Stimulated activated CD4-positive, alpha-beta T cell treated with anti-CD3 and anti-CD28 coated beads, Interleukin-2, amount 100 ng/mL, for 24 hours (primary cell): ENCODE results near the gene ATP1B1.
"Not testable (repeated sequence)": the region's sequence is repeated elsewhere in the genome, so short reads cannot be mapped to it uniquely, and the experiment has no call there.

ENCODE experiments used
- DNase-seq, 2 donors: peaks; one replicate each; pipeline ENCODE4 v3.0.0-alpha.2; 2020

ATP1B1 gene

DNA sequence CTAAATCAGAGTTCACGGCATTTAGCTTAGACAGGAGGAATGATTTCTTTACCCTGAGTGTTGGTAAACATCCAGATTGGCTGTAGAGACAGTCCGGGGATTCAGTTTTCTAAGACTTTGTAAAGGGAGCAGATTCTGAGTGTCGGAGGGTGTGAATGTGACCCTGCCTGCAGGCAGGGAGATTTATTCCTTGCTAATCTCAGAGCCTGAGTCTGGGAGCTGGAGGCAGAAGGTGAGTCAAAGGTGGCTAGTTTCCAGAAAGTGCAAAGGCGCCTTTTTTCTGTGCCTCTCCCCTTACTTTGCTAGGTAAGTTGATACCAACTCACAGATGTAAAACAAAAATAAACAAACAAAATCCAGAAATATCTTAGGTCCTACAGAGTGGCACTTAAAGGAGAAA lies 11.7 kb downstream of the ATP1B1 start:
- DNase-seq: no peak

DNA sequence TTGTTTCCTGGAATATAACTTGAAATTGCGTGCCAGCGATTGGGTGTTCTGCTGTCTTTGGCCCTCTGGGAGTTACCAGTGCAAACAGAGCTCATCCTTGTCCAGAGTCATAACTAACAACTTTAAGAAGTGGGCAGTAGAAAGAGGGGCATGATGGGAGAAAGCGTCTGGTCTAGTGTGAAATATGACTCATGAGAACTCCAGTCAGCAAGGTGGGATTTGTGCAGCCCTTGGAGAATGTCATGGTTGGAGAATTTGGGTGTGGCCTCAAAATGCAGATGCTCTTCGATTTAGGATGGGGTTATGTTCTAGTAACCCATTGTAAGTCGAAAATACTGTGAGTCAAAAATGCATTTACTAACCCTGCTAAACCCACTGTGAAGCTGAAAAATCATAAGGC lies 12.9 kb downstream of the ATP1B1 start:
- no peak for DNase-seq

DNA sequence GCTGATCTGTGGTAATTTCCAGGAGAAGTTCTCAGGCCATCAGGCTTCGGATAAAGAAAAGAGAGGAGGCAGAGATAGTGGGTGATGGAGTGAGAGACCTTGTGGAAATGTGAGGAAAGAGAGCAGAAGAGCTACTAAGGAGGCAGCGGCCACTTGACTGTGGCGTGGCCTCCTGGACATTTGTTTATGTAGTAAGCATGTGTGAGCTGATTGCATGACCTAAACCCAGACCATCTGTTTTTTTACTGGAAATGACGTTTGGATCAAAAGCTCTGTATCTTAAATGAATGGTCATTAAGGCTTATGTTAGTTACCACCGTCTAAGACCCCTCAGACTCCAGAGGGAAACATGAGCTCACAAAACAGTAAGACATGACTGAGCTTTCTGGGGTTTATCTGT lies 13.6 kb downstream of the ATP1B1 start:
- no peak for DNase-seq

DNA sequence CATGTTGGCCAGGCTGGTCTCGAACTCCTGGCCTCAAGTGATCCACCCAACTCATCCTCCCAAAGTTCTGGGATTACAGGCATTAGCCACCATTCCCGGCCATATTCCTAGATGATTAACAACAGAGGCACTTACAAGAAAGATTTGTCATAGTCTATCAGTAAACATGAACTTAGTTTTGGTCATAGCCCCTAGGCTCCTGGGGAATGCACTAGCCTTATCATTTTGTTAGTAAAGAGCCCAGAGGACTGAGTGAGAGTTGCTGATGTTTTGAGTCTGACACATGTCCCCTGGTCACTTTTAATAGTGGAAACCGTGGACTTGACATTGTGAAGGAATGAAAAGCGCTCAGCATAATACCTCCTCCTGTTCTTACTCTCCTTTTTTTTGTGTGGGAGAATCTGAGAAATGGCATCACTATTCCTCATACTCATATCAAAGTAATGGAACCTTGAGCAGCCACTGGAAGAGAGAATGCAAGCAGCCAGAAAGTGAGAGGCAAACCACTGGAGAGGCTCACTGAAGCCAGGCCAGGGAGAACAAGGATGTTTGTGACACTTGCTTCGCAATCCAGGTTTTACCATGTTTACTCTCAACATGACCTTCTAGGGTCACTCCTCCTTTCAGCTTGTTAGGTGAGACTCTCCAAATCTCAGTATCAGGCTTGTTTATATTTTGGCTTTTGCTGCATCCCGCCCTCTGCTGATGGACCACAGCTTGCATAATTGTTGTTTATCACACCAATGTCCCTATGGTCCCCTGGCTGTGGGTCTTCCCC lies 14.8 kb downstream of the ATP1B1 start:
- no peak for DNase-seq

DNA sequence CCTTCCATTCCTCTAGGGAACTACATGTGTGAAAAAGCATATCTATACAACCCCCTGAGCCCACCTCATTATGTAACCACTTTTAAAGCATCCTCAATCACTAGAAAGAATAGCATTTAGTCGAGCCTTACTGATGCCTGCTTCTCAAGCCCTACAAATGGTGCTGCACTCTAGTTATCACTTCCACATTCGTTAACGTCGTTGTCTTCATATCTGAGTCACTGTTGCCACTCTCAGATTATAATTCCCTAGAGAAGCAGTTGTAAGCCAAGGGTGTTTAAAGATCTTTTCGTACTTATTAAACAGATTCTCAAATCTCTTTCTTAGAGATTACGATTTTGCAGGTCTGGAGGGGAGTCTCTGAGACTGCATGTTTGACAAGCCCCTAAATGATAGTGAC lies 16.5 kb downstream of the ATP1B1 start:
- no peak for DNase-seq

DNA sequence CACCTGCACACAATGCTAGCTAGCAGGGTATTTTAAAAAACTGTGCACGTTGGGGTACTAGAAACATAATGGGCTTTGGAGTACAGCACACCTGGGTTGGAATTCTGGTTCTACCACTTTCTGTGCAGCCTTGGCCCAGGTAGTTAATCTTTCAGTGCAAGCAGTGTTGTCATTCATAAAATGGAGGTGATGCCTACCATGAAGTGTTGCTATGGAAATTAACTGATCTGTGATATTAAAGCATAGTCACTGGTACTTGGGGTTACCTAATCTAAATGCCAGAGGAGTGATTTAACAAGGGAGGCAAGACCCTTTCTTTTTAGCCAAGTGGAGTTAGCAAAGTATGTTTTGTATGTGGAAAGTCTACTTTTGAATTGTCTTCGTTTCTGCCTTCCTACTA lies 18.0 kb downstream of the ATP1B1 start:
- no peak for DNase-seq

DNA sequence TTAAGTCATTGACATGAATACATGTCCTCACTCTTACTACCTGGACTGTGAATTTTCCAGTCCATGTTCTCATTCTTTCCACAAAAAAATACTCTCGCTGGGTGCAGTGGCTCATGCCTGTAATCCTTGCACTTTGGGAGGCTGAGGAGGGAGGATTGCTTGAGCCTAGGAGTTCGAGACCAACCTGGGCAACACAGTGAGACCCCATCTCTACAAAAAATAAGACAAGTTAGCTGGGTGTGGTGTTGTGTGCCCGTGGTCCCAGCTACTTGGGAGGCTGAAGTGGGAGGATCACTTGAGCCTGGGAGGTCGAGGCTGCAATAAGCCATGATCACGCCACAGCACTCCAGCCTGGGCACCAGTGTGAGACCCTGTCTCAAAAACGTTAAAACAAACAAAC lies 19.1 kb downstream of the ATP1B1 start:
- DNase-seq: not testable (repeated sequence)

DNA sequence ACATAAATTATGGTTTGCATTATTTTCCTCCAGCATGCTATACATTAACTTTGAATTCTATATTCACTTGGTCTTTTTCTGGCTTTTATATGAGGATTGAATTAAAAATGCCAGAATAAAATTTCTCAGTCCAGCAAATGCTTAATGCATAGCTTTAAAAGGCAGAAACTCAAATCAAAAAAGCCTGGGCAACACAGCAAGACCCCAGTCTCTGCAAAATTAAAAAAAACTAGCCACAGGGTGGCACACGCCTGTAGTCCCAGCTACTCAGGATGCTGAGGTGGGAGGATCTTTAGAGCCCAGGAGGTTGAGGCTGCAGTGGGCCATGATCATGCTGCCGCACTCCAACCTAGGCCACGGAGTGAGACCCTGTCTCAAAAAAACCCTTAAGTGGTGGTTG lies 19.8 kb downstream of the ATP1B1 start:
- no peak for DNase-seq

DNA sequence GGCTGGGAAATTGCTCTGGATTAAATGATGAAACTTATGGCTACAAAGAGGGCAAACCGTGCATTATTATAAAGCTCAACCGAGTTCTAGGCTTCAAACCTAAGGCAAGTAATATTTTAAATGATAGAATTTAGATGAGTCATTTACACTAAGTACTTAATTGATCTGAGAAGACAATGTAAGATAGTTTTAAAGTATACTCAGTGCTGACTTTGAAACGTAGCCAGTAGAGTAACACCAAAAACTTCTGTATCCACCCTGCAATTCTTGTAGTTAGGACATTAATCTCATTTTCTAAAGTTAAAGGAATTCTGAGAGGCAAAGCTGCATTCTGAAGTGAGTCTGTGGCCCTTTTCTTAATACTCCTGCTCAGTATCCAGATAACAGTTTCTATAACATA lies 20.8 kb downstream of the ATP1B1 start:
- no peak for DNase-seq

DNA sequence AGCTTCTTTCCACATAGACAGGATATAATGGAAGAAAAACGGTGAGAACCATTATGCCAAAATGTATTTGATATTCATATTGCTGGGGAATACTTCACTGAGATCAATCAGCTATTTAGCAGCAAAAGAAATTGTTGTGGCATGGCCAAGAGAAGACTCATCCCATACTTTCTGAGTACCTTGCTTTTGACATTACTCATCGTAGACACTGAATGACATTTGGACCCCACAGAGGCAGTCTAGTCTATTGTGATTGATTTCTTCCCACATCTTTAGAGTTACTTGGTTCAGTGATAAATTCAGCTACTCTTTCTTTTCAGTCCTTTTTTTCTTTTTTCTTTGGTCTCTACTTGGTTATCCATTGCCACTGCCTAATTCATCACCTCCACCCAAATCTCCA lies 22.1 kb downstream of the ATP1B1 start:
- no peak for DNase-seq

DNA sequence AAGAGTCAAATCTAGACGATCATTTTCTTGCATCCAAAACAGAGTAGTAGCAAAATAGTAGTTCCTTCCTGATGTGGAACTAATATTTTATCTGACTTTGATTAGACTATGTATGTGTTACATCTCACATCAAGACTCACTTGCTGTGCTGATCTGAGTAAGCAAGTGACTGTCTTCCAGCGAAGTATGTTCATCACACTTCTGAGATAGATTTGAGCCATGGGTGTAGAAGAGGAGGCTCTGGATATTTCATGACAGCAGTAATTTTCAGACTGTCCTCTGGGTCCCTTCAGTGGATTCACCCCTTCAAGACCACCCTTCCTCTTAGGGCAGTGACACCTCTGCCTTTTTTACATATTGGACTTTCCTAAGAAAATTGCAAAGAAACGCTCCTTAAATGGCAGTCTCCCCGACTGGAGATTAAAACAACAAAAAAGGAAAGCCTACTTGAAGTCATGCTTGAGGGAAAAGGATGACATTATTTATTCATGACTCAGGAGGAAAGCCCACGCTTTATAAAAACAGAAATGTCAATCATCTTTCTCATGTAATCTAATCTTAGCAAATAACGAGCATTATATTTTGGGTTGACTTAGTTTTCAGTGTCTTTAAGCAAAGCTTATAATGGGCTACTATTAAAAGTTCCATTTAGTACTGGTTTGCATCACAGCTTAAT lies 22.8 kb downstream of the ATP1B1 start:
- DNase-seq: no peak

DNA sequence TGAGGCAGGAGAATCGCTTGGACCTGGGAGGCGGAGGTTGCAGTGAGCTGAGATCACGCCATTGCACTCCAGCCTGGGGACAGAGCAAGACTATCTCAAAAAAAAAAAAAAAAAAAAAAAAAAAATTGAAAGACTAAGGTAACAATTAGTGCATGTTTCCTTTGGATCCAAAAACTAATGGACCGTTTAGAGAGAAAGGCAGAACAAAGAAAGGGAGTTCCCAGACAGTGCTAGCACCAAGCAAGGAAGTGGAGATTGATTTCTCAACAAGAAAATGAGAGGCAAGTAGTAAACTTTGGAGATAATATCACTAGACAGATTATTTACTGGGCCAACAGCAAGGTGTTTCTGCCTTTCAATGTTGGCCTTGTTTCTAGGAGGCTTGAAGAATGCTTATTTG lies 24.2 kb downstream of the ATP1B1 start:
- DNase-seq: no peak

DNA sequence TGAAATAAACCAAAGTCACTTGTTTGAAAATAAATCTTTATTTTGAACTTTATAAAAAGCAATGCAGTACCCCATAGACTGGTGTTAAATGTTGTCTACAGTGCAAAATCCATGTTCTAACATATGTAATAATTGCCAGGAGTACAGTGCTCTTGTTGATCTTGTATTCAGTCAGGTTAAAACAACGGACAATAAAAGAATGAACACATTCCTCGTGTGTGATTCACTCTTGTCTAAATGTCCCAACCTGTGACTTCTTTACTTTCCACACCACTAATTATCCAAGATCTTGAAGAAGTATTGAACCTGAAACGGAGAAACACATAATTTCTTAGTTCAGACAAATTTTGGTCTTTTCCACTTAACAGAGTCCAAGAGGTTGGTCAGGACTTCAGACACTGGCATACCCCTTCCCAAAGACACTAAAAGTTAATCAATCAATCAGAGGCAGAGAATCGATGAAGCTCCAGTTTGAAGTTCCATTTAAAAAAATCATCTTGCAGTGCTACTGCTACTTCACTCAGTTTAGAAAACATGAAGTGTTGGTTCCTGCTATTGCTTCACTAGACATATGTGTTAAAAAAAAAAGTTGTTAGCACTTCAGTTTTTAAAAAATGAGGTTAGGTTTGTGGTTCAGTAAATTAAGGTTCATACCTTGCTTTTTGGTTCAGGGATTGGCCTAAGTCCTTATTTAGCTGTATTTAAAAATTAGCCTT lies 26.2 kb downstream of the ATP1B1 start:
- no peak for DNase-seq

DNA sequence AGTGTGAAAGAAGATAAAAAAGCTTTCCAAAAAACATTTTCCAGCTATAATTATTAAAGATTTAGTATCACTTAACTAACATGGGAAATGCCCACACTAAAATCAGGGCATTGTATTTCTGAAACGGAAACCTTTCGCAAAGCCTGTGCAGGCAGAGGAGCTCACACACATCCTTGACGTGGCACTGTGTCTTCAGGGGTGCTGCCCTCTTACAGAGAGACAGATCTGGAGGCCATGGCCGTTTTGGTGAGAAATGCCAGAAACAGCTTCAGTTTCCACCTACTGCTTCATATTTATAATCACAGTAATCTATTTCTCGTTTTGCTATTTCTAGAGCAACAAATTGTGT lies 26.7 kb downstream of the ATP1B1 start:
- no peak for DNase-seq

DNA sequence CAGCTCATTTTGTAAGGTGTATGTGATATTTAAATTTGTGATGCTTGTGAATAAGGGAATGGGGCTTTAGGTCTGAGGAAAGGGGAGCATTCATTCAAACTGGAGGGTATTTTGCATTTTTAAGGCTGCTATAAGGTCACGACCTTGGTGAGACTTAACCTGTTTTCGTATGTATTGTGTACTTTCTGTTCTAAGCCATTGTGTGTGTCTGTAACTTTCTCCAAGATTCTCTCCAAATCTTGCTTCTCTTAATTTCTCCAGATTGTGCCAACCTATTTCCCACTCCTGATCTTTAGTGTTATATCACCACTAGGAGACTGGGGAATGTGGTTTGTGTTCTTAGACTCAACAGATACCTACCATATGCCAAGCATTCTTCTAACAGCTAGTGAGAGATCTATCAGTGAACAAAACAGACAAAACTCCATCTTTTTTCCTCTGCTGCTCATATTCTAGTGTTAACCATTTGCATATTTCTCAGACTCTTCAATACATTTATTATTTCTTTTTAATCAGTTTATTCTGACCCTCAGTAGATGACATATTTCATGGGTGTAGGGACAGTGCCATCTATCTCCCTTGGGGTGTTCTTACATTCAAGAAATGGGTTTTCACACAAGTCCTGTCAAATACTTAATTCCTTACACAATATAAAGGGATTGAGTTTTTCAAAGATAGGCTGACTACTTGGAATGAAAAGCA lies 27.5 kb downstream of the ATP1B1 start:
- DNase-seq: no peak

DNA sequence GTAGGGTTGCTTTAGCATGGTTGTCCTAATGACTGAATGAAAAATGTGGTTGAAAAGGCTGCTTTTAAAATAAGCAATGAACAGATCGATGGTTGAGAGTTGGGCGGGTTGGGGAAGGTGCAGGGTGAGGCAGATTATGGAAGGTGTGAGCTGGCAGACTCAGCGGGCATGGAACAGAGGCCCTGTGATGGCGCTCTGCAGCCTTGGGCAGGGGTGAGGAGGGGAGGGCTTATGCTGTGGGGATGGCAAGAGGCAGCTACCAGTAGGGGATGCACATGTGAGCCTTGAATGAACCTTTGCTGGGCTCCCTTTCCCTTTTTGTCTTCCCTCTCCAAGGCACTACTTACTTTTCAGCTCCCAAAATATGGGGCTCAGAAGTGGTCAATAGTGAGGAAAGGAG lies 30.9 kb downstream of the ATP1B1 start:
- no peak for DNase-seq

DNA sequence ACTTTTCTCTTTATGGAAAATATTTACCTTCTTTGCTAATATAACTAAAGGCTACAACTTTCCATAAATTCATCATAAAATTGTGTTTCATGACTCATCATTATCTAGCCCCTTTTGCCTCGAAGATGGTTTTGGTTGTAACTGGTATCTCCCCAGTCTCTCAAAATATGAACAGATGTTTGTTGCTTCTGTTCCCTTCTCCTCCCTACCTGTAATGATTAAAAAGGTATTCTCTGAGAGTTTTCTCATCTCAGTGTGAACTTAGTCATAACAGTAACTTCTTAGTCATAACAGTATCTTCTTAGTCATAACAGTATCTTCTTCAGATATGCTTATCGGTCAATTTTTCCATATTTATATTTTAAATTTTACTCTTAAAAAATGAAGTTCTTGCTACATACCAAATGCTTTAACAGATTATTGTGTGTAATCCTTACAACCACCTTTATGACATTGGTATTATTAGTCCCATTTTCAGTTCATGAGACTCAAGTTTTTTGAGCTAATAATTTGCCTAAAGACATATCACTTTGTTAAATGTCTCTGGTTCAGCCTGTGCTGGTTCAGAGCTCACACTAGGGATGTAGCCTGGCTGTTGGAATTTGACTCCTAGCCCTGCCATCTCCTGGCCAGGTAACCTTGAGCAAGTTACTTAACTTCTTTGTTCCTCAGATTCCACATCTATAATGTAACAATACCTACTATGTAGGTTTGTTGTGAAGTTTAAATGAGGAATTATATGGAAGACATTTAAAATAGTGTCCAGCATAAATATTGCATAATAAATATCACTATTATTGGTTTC lies 32.6 kb downstream of the ATP1B1 start:
- DNase-seq: no peak

DNA sequence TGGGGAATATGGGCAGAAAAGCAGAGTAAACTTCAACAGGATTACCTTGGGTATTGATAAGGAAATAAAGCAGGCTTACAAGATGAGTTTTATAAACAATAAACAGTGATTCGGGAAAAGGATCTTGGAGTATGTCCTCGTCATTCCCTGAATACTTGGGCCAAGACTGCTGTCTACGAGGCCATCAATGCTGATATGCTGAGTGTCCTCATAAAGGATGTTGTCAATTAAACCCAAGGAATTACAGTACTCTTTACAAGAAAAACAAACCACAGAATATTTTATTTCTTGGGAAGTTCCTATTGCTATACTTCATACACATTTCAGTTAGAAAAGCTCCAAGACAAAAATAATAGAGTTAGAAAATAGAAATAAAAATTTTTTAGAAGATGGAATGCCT lies 34.9 kb downstream of the ATP1B1 start:
- no peak for DNase-seq

DNA sequence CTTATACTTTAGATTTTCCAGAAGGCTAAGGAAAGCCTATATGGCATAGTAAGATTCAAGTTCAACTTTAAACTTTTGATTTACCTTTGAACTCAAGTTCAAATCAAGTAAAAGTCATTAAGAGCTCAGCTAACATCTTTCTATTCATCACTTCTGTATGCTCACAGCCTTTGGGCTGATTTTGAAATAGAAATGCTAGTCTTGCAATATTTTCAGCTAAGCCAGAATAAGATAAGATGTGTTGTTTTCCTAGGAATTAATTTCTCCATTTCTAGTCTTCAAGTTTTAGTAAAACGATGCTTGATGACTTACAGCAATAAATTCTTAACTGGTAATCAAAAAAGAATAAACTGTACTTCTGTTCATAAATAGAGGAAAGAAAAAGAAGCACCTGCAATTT lies 35.6 kb downstream of the ATP1B1 start:
- DNase-seq: no peak

DNA sequence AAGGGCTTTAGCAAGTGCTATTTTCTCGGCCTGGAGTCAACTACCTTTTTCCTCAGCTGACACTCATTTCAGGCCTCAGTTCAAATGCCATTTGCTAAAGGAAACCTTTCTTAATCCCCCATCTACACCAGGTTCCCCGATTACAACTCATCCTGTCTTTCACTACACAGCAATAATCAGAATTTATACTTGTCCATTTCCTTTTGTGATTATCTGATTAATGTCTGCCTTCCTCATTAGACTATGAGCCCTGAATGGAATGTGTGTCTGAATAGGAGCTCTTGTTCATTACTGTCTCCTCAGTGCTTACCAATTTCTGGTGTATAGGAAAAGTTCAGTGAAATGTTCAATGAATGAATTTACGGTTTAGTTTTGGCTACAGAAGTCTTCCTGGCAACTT lies 36.9 kb downstream of the ATP1B1 start:
- no peak for DNase-seq

DNA sequence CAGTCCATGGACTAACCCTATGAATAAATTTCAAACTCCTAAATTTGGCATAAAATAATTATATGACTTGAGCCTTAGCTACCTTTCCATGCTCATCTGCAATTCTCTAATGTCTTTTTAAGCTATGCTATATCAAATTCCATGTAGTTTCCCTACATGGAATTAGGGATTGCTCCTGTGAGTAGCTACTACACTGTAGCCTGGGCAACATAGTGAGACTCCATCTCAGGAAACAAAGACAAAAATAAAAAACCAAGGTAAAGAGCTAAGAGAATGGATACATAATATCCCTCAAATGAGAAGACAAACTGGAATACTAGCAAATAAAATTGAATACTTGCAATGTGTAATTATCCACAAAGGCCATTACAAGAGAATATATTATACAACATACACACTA lies 37.5 kb downstream of the ATP1B1 start:
- DNase-seq: no peak

DNA sequence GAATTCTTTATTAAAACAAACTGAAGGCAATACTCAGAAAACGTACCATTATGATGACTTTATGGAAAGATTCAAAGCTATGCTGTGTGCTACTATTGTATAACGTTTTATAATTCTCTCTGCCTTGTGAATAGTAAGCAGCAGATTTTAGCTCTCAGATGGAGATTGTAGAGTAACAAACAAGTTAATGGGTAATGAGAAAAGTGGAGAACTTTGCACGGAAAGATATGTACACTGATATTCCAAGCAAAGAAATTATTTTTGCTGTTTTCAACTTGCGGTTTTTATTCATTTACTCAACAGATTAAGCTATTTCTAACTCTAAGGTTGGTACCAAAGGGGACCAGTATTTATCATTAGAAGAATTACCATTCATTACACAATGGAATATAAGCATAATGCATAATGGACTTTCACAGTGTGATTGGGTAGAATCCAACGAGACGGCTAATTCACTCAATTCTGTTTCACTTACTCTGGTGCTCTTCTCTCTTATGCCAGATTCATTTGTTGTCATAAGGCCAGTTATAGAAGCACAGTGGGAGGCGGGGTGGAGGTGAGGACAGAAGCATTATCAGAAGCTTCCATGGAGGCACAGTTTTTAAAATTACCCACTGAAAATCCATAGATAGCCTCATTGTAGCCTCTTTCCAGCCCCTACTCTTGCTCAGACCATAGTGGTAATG lies 38.6 kb downstream of the ATP1B1 start:
- DNase-seq: no peak
